GM18519 (cell line): ENCODE measurements around the gene GALNT5.

Experiments used
- ATAC-seq: cut with Tn5 transposase; IDR thresholded peaks from one replicate; pipeline ENCODE4 v1.9.1; 2021; ENCODE audit warnings: mild to moderate bottlenecking, moderate library complexity; ENCODE audit not compliant: unreplicated experiment, low FRiP score

The GALNT5 gene

GRCh38 chr2:157362627-157363026 is 105.1 kb downstream of the GALNT5 start:
- no peak for ATAC-seq

GRCh38 chr2:157363612-157364101 is 106.2 kb downstream of the GALNT5 start:
- ATAC-seq: peak; percentile 32
